Liver (tissue), 9 donors: Measurements from ENCODE around the gene ASXL1. TPM values are rescaled to one million over a fixed set of nuclear protein-coding genes. Genes with fewer than 3 reads are reported as not detected.

ENCODE experiments used
- DNase-seq: peaks from one replicate; pipeline ENCODE4 v3.0.0-alpha.2; 2017; ENCODE audit warnings: low spot score
- H3K27ac ChIP-seq, 2 donors: one replicate each; pipeline ENCODE4 v1.7.0; 2013; ENCODE audit warnings: inconsistent platforms in 2 of 2, low read length in 2 of 2, control low read depth in 1 of 2, low read depth in 1 of 2, mild to moderate bottlenecking in 1 of 2
- H3K27me3 ChIP-seq, 4 donors: one replicate each; pipeline versions ENCODE4 v1.6.1 to v1.7.0; 2013; ENCODE audit warnings: low read length in 3 of 4, inconsistent platforms in 1 of 4, mild to moderate bottlenecking in 1 of 4, moderate library complexity in 1 of 4; ENCODE audit not compliant: control insufficient read depth in 4 of 4, insufficient read depth in 4 of 4
- H3K36me3 ChIP-seq, 4 donors: one replicate each; pipeline versions ENCODE4 v1.6.1 to v1.7.0; 2013; ENCODE audit warnings: low read length in 3 of 4, mild to moderate bottlenecking in 3 of 4, low read depth in 1 of 4, moderate library complexity in 1 of 4; ENCODE audit not compliant: control insufficient read depth in 4 of 4, insufficient read depth in 3 of 4
- H3K4me1 ChIP-seq, 4 donors: one replicate each; pipeline versions ENCODE4 v1.6.1 to v1.7.0; 2013; ENCODE audit warnings: low read length in 3 of 4, mild to moderate bottlenecking in 3 of 4, moderate library complexity in 1 of 4; ENCODE audit not compliant: control insufficient read depth in 4 of 4, insufficient read depth in 4 of 4
- H3K4me3 ChIP-seq, 3 donors: one replicate each; pipeline versions ENCODE4 v1.6.1 to v1.7.0; 2013; ENCODE audit warnings: low read length in 3 of 3, control low read depth in 1 of 3, low read depth in 1 of 3, mild to moderate bottlenecking in 1 of 3
- H3K9ac ChIP-seq, 2 donors: one replicate each; pipeline ENCODE4 v1.7.0; 2013; ENCODE audit warnings: low read length in 2 of 2, mild to moderate bottlenecking in 2 of 2, moderate library complexity in 2 of 2, control low read depth in 1 of 2, low read depth in 1 of 2
- H3K9me3 ChIP-seq, 4 donors: one replicate each; pipeline versions ENCODE4 v1.6.1 to v1.7.0; 2013; ENCODE audit warnings: low read length in 3 of 4; ENCODE audit not compliant: control insufficient read depth in 4 of 4
- CTCF ChIP-seq: fragments of 150-350 bp; IDR thresholded peaks from 2 replicates; pipeline ENCODE4 v1.5.1; 2017; ENCODE audit warnings: improper control_type of control experiment, low read depth, low read length; ENCODE audit not compliant: missing input control
- EGR1 ChIP-seq, 2 donors: IDR thresholded peaks; 2 replicates each; pipeline ENCODE4 v1.6.1; 2016 to 2018; ENCODE audit warnings: antibody characterized with exemption in 2 of 2, low read depth in 2 of 2
- FOXA1 ChIP-seq: IDR thresholded peaks from 2 replicates; pipeline ENCODE4 v1.6.1; 2016; ENCODE audit warnings: antibody characterized with exemption
- FOXA2 ChIP-seq: IDR thresholded peaks from 2 replicates; pipeline ENCODE4 v1.6.1; 2016; ENCODE audit warnings: antibody characterized with exemption
- GABPA ChIP-seq, 2 donors: IDR thresholded peaks in 1 of 2; conservative IDR thresholded peaks in 1 of 2; 2 replicates each; pipeline ENCODE4 v1.6.1; 2016; ENCODE audit warnings: antibody characterized with exemption in 2 of 2, mild to moderate bottlenecking in 1 of 2, moderate library complexity in 1 of 2
- HNF4A ChIP-seq, 2 donors: conservative IDR thresholded peaks; 2 replicates each; pipeline ENCODE4 v1.6.1; 2016; ENCODE audit warnings: antibody characterized with exemption in 2 of 2, mild to moderate bottlenecking in 2 of 2
- HNF4G ChIP-seq: IDR thresholded peaks from 2 replicates; pipeline ENCODE4 v1.6.1; 2016; ENCODE audit warnings: antibody characterized with exemption
- JUND ChIP-seq, 2 donors: IDR thresholded peaks; 2 replicates each; pipeline ENCODE4 v1.6.1; 2016; ENCODE audit warnings: antibody characterized with exemption in 2 of 2
- NR2F2 ChIP-seq: IDR thresholded peaks from 2 replicates; pipeline ENCODE4 v1.6.1; 2016; ENCODE audit warnings: antibody characterized with exemption
- RAD21 ChIP-seq, 2 donors: IDR thresholded peaks; 2 replicates each; pipeline ENCODE4 v1.6.1; 2016; ENCODE audit warnings: antibody characterized with exemption in 2 of 2, mild to moderate bottlenecking in 2 of 2
- REST ChIP-seq: IDR thresholded peaks from 2 replicates; pipeline ENCODE4 v1.6.1; 2016; ENCODE audit warnings: antibody characterized with exemption, mild to moderate bottlenecking
- RXRA ChIP-seq, 2 donors: IDR thresholded peaks; 2 replicates each; pipeline ENCODE4 v1.6.1; 2017 to 2018; ENCODE audit warnings: antibody characterized with exemption in 2 of 2, mild to moderate bottlenecking in 1 of 2
- YY1 ChIP-seq: IDR thresholded peaks from 2 replicates; pipeline ENCODE4 v1.6.1; 2016; ENCODE audit warnings: antibody characterized with exemption, mild to moderate bottlenecking
- WGBS: extraction: QIAGEN DNeasy Blood & Tissue Kit; methylation state at CpG from one replicate; pipeline ENCODE4 v1.1.7; 2013; 5-methylcytosine and 5-hydroxymethylcytosine counted together
- polyA plus RNA-seq, 2 donors: library from polyadenylated mRNA; stranded (reverse) in 1 of 2; unstranded in 1 of 2; fragments of 200-250 nt in 1 of 2; fragments of >200 nt in 1 of 2; fragmentation: Nextera tagmentation in 1 of 2; extraction: Ambion mirVana in 1 of 2; gene quantifications; one replicate each; pipeline versions ENCODE4 v1.2.1 to v1.2.3, GENCODE V29; 2013 to 2015
- total RNA-seq, 2 donors: library from RNA; depleted of rRNA; stranded (reverse); fragments of >200 nt; gene quantifications; one replicate each; pipeline ENCODE4 v1.2.3, GENCODE V29; 2014
- TF ChIP-seq, protein P1 (sequence below): IDR thresholded peaks from 2 replicates; pipeline ENCODE4 v1.6.1; 2016; ENCODE audit warnings: antibody characterized with exemption
- TF ChIP-seq, protein P2 (sequence below): IDR thresholded peaks from 2 replicates; pipeline ENCODE4 v1.6.1; 2016; ENCODE audit warnings: antibody characterized with exemption
- TF ChIP-seq, protein P3 (sequence below): IDR thresholded peaks from 2 replicates; pipeline ENCODE4 v1.6.1; 2016; ENCODE audit warnings: antibody characterized with exemption
- donor health status: healthy.
- donor health status: healthy.
- donor health status: healthy.
- donor health status: healthy.
- donor health status: healthy.

Gene ASXL1
- total and polyA plus RNA-seq, 4 donors = 13.4 to 61.3 (median 24.5) TPM

DNA sequence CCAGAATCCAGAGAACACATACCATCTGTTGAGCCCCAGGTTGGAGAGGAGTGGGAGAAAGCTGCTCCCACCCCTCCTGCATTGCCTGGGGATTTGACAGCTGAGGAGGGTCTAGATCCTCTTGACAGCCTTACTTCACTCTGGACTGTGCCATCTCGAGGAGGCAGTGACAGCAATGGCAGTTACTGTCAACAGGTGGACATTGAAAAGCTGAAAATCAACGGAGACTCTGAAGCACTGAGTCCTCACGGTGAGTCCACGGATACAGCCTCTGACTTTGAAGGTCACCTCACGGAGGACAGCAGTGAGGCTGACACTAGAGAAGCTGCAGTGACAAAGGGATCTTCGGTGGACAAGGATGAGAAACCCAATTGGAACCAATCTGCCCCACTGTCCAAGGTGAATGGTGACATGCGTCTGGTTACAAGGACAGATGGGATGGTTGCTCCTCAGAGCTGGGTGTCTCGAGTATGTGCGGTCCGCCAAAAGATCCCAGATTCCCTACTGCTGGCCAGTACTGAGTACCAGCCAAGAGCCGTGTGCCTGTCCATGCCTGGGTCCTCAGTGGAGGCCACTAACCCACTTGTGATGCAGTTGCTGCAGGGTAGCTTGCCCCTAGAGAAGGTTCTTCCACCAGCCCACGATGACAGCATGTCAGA is 77.4 kb downstream of the ASXL1 start:
- Histone ChIP-seq H3K27ac (no peak overlapping the region), H3K4me1 (peaks cover 0 to 29% (median 16%) of the 10 kb centered on the region in 4 donors), H3K27me3 (no peaks in the 10 kb centered on the region), H3K9ac (no peak overlapping the region), H3K36me3 (peaks cover 7 to 74% (median 59%) of the 10 kb centered on the region in 4 donors), H3K9me3 (no peaks in the 10 kb centered on the region), H3K4me3 (no peak overlapping the region)
- TF ChIP-seq, protein P1, sequence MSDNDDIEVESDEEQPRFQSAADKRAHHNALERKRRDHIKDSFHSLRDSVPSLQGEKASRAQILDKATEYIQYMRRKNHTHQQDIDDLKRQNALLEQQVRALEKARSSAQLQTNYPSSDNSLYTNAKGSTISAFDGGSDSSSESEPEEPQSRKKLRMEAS = no peak
- TF ChIP-seq RAD21 (IDR thresholded peaks at IDR 0.05) = no peak
- no peak for TF ChIP-seq GABPA (IDR thresholded peaks at IDR 0.05 in 1 of 2, conservative IDR thresholded peaks at IDR 0.05 in 1 of 2)
- TF ChIP-seq HNF4A (conservative IDR thresholded peaks at IDR 0.05) = no peak
- TF ChIP-seq, protein P2, sequence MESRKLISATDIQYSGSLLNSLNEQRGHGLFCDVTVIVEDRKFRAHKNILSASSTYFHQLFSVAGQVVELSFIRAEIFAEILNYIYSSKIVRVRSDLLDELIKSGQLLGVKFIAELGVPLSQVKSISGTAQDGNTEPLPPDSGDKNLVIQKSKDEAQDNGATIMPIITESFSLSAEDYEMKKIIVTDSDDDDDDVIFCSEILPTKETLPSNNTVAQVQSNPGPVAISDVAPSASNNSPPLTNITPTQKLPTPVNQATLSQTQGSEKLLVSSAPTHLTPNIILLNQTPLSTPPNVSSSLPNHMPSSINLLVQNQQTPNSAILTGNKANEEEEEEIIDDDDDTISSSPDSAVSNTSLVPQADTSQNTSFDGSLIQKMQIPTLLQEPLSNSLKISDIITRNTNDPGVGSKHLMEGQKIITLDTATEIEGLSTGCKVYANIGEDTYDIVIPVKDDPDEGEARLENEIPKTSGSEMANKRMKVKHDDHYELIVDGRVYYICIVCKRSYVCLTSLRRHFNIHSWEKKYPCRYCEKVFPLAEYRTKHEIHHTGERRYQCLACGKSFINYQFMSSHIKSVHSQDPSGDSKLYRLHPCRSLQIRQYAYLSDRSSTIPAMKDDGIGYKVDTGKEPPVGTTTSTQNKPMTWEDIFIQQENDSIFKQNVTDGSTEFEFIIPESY = no peak
- 94% methylated on average over 12 of the region's 12 CpGs for WGBS
- DNase-seq = no peak

DNA sequence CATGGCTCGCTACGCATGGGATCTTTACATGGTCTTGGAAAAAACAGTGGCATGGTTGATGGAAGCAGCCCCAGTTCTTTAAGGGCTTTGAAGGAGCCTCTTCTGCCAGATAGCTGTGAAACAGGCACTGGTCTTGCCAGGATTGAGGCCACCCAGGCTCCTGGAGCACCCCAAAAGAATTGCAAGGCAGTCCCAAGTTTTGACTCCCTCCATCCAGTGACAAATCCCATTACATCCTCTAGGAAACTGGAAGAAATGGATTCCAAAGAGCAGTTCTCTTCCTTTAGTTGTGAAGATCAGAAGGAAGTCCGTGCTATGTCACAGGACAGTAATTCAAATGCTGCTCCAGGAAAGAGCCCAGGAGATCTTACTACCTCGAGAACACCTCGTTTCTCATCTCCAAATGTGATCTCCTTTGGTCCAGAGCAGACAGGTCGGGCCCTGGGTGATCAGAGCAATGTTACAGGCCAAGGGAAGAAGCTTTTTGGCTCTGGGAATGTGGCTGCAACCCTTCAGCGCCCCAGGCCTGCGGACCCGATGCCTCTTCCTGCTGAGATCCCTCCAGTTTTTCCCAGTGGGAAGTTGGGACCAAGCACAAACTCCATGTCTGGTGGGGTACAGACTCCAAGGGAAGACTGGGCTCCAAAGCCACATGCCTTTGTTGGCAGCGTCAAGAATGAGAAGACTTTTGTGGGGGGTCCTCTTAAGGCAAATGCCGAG is 78.2 kb downstream of the ASXL1 start:
- WGBS = 98% methylated on average over 11 of the region's 11 CpGs
- DNase-seq = no peak
- Histone ChIP-seq H3K9ac (no peak overlapping the region), H3K4me1 (peaks cover 4 to 36% (median 23%) of the 10 kb centered on the region in 4 donors), H3K27ac (no peak overlapping the region), H3K9me3 (no peaks in the 10 kb centered on the region), H3K27me3 (no peaks in the 10 kb centered on the region), H3K36me3 (peaks cover 7 to 67% (median 53%) of the 10 kb centered on the region in 4 donors), H3K4me3 (no peak overlapping the region)
- TF ChIP-seq, protein P3, sequence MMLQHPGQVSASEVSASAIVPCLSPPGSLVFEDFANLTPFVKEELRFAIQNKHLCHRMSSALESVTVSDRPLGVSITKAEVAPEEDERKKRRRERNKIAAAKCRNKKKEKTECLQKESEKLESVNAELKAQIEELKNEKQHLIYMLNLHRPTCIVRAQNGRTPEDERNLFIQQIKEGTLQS = no peak
- TF ChIP-seq HNF4A (conservative IDR thresholded peaks at IDR 0.05) (no peak), REST (no peak)

DNA sequence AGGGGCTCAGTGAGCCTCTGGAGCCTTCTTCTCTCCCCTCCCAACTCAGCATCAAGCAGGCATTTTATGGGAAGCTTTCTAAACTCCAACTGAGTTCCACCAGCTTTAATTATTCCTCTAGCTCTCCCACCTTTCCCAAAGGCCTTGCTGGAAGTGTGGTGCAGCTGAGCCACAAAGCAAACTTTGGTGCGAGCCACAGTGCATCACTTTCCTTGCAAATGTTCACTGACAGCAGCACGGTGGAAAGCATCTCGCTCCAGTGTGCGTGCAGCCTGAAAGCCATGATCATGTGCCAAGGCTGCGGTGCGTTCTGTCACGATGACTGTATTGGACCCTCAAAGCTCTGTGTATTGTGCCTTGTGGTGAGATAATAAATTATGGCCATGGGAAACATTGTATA is 78.8 kb downstream of the ASXL1 start:
- Histone ChIP-seq H3K9ac (no peak overlapping the region), H3K4me3 (no peak overlapping the region), H3K27ac (no peak overlapping the region), H3K27me3 (no peaks in the 10 kb centered on the region), H3K9me3 (no peaks in the 10 kb centered on the region), H3K36me3 (peaks cover 4 to 60% (median 47%) of the 10 kb centered on the region in 4 donors), H3K4me1 (peaks cover 4 to 42% (median 26%) of the 10 kb centered on the region in 4 donors)
- WGBS = 96% methylated on average over 7 of the region's 7 CpGs
- no peak for DNase-seq
- TF ChIP-seq RXRA (IDR thresholded peaks at IDR 0.05) = no peak
- TF ChIP-seq FOXA2 = no peak
- no peak for TF ChIP-seq EGR1 (IDR thresholded peaks at IDR 0.05; ENCODE audit: low read depth in 2 of 2)
- TF ChIP-seq YY1 = no peak
- TF ChIP-seq FOXA1 = no peak
- no peak for TF ChIP-seq GABPA (IDR thresholded peaks at IDR 0.05 in 1 of 2, conservative IDR thresholded peaks at IDR 0.05 in 1 of 2)
- TF ChIP-seq JUND (IDR thresholded peaks at IDR 0.05) = no peak
- no peak for TF ChIP-seq HNF4G
- TF ChIP-seq CTCF = no peak
- TF ChIP-seq NR2F2 = no peak
